Measurements from ENCODE around the gene STRAP.

STRAP gene

DNA sequence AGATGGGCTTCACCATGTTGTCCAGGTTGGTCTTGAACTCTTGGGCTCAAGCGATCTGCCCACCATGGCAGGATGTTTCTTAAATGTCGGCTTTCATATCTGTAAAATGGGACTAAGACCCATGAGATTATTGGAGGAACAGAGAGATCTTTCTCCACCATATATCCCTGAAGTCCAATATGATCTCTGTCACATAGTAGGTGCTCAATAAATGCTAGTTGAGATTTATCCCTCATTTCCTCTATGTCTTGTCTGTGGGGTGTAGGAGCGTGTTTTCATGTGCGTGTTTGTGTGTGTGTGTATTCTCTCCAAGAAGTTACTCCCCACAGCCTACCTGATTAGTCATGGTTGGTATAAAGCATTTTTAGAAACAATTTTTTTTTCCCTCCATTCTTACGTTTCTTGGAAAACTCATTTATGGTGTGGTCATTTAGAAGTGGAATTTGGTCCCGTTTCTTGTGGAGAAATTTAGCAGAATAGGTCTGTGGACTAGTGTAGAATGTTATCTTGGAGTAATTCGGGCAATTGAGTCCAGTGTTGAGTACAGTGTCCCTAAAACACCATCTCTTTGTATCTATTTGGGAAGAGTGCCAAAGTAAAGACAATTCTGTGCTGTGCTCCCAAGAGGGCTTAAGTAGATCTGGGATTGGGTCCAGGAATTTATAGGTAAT, 4.3 kb downstream of the STRAP start (continued):
- TF ChIP-seq, protein P1, sequence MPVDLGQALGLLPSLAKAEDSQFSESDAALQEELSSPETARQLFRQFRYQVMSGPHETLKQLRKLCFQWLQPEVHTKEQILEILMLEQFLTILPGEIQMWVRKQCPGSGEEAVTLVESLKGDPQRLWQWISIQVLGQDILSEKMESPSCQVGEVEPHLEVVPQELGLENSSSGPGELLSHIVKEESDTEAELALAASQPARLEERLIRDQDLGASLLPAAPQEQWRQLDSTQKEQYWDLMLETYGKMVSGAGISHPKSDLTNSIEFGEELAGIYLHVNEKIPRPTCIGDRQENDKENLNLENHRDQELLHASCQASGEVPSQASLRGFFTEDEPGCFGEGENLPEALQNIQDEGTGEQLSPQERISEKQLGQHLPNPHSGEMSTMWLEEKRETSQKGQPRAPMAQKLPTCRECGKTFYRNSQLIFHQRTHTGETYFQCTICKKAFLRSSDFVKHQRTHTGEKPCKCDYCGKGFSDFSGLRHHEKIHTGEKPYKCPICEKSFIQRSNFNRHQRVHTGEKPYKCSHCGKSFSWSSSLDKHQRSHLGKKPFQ (tag by site-specific recombination; IDR thresholded peaks at IDR 0.05), result 0 out of 2 replicates have a peak, but pooled peaks have one; percentile 39
- TF ChIP-seq IKZF3 (tag by site-specific recombination; IDR thresholded peaks at IDR 0.05), result peak; percentile 87
- TF ChIP-seq ZBTB17 (tag by site-specific recombination; IDR thresholded peaks at IDR 0.05), result peak; percentile 59
- TF ChIP-seq, protein P2, sequence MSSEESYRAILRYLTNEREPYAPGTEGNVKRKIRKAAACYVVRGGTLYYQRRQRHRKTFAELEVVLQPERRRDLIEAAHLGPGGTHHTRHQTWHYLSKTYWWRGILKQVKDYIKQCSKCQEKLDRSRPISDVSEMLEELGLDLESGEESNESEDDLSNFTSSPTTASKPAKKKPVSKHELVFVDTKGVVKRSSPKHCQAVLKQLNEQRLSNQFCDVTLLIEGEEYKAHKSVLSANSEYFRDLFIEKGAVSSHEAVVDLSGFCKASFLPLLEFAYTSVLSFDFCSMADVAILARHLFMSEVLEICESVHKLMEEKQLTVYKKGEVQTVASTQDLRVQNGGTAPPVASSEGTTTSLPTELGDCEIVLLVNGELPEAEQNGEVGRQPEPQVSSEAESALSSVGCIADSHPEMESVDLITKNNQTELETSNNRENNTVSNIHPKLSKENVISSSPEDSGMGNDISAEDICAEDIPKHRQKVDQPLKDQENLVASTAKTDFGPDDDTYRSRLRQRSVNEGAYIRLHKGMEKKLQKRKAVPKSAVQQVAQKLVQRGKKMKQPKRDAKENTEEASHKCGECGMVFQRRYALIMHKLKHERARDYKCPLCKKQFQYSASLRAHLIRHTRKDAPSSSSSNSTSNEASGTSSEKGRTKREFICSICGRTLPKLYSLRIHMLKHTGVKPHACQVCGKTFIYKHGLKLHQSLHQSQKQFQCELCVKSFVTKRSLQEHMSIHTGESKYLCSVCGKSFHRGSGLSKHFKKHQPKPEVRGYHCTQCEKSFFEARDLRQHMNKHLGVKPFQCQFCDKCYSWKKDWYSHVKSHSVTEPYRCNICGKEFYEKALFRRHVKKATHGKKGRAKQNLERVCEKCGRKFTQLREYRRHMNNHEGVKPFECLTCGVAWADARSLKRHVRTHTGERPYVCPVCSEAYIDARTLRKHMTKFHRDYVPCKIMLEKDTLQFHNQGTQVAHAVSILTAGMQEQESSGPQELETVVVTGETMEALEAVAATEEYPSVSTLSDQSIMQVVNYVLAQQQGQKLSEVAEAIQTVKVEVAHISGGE (tag by site-specific recombination; conservative IDR thresholded peaks at IDR 0.05; ENCODE audit: low read depth), result 0 out of 2 replicates have a peak, but pooled peaks have one; percentile 3
- TF ChIP-seq, protein P3, sequence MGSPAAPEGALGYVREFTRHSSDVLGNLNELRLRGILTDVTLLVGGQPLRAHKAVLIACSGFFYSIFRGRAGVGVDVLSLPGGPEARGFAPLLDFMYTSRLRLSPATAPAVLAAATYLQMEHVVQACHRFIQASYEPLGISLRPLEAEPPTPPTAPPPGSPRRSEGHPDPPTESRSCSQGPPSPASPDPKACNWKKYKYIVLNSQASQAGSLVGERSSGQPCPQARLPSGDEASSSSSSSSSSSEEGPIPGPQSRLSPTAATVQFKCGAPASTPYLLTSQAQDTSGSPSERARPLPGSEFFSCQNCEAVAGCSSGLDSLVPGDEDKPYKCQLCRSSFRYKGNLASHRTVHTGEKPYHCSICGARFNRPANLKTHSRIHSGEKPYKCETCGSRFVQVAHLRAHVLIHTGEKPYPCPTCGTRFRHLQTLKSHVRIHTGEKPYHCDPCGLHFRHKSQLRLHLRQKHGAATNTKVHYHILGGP (tag by site-specific recombination; IDR thresholded peaks at IDR 0.05), result no peak
- TF ChIP-seq ZNF354C (tag by site-specific recombination; IDR thresholded peaks at IDR 0.05; ENCODE audit: borderline replicate concordance, low read depth), result no peak

DNA sequence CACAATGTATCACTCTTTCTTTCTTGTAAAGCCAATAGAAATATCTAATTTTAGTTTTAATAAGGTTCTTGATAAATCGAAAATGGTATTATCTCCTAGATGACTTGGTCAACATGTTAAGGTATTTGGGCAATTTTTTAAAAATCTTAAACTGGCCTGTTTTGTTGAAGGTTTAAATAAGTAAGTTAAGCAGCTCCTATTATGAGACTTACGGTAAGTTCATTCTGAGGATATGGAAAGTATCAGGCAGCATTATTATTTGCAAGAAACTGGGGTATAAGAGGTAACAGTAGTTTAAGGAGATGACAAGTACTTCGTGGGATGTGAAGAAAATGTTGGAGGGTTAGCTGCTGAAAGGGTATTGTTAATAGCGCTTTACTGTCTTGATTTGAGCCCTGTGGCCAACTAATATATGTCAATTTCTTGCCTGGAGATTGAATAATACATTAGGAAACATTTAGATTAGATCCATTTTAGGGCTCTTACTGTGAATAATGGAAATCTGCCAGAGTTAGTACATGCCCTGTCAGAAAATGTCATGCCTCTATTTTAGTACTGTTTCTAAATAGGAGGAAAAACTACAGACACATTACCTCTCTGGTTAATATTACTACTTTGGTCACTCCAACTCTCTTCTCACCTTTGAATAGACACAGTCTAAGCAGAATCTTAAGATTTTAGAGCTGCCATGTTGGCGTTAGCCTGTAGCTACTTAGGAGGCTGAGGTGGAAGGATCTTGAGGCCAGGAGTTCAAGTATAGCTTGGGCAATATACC, 5.0 kb downstream of the STRAP start:
- POLR2A ChIA-PET, result no interaction called here
- Histone ChIP-seq H3K4me1 (ENCODE audit: control insufficient read depth, insufficient read depth, low read length) (peaks cover 17% of the 10 kb centered on the region), H3K36me3 (ENCODE audit: control insufficient read depth in 2 of 2, insufficient read depth in 1 of 2, low read length in 2 of 2) (peaks cover 29 to 64% of the 10 kb centered on the region in 2 experiments), H3K9me3 (ENCODE audit: control insufficient read depth, insufficient read depth, low read depth, low read length) (no peaks in the 10 kb centered on the region), H3K4me3 (ENCODE audit: low read depth, low read length) (no peak overlapping the region), H3K27ac (ENCODE audit: extremely low read depth, low read depth, low read length) (no peak overlapping the region)
- CTCF ChIA-PET, result interaction anchor here (0.6 to 4.7 kb wide), 3 partner anchors 11 to 303 kb away, joined by 3 to 43 read pairs (median 3); no protein-coding TSS in a partner anchor
- TF ChIP-seq ZNF335 (tag by site-specific recombination; conservative IDR thresholded peaks at IDR 0.05) (no peak), ZBTB17 (tag by site-specific recombination; IDR thresholded peaks at IDR 0.05) (0 out of 2 replicates have a peak, but pooled peaks have one; percentile 6), ZFP41 (tag by site-specific recombination; IDR thresholded peaks at IDR 0.05; ENCODE audit: borderline replicate concordance) (no peak), ZNF223 (tag by site-specific recombination; IDR thresholded peaks at IDR 0.05) (no peak), FEZF1 (tag by site-specific recombination; IDR thresholded peaks at IDR 0.05) (no peak), ZXDB (tag by site-specific recombination; IDR thresholded peaks at IDR 0.05) (0 out of 2 replicates have a peak, but pooled peaks have one; percentile 5), ZBTB8A (tag by site-specific recombination; IDR thresholded peaks at IDR 0.05) (peak; percentile 6; the same call in 1 of the 2 replicates), ZNF626 (tag by site-specific recombination; IDR thresholded peaks at IDR 0.05) (no peak), ZNF664 (tag by site-specific recombination; IDR thresholded peaks at IDR 0.05) (no peak)
- TF ChIP-seq, protein P4, sequence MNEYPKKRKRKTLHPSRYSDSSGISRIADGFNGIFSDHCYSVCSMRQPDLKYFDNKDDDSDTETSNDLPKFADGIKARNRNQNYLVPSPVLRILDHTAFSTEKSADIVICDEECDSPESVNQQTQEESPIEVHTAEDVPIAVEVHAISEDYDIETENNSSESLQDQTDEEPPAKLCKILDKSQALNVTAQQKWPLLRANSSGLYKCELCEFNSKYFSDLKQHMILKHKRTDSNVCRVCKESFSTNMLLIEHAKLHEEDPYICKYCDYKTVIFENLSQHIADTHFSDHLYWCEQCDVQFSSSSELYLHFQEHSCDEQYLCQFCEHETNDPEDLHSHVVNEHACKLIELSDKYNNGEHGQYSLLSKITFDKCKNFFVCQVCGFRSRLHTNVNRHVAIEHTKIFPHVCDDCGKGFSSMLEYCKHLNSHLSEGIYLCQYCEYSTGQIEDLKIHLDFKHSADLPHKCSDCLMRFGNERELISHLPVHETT (tag by site-specific recombination; IDR thresholded peaks at IDR 0.05), result no peak
- TF ChIP-seq, protein P2 (tag by site-specific recombination; conservative IDR thresholded peaks at IDR 0.05; ENCODE audit: low read depth), result no peak
